ENCODE measurements around the gene SYNPO. TPM values are rescaled to one million over a fixed set of nuclear protein-coding genes. Genes with fewer than 3 reads are reported as not detected.

The SYNPO gene
- polyA plus RNA-seq, 1 donor (not counting 4 experiments of a cell fraction or from before 2014, with no cell fraction given): 6.0 TPM

DNA sequence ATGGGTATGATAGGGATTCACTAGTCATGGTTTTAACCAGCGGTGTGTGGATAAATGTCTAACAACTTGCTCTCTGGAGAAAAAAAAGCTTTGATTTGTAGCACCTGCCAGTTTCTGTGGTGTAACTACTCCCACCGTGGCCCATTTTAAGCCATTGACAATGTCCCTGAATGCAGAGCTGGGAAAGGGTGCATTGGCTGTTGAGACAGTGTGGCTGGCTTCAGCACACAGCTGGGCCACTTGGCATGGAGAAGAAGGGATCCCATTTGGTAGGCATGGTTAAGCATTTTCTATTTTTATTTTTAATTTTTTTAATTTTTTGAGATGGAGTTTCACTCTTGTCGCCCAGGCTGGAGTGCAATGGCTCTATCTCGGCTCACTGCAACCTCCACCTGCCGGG is 31.5 kb upstream of the SYNPO start:
- no peak for DNase-seq (ENCODE audit: low read depth, low spot score)
- dilution Hi-C loops (cut with MboI; ENCODE audit: extremely low pct_ligation_motif_present, low sequenced_read_pairs): no loop called here
- no peaks in the 10 kb centered on the region for H3K36me3 ChIP-seq (ENCODE audit: control insufficient read depth in 2 of 2, extremely low read depth in 1 of 2, insufficient read depth in 2 of 2, low read length in 2 of 2)
- TF ChIP-seq, protein P1, sequence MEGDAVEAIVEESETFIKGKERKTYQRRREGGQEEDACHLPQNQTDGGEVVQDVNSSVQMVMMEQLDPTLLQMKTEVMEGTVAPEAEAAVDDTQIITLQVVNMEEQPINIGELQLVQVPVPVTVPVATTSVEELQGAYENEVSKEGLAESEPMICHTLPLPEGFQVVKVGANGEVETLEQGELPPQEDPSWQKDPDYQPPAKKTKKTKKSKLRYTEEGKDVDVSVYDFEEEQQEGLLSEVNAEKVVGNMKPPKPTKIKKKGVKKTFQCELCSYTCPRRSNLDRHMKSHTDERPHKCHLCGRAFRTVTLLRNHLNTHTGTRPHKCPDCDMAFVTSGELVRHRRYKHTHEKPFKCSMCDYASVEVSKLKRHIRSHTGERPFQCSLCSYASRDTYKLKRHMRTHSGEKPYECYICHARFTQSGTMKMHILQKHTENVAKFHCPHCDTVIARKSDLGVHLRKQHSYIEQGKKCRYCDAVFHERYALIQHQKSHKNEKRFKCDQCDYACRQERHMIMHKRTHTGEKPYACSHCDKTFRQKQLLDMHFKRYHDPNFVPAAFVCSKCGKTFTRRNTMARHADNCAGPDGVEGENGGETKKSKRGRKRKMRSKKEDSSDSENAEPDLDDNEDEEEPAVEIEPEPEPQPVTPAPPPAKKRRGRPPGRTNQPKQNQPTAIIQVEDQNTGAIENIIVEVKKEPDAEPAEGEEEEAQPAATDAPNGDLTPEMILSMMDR (optimal IDR thresholded peaks at IDR 0.05 in 1 of 3, IDR thresholded peaks at IDR 0.05 in 1 of 3, conservative IDR thresholded peaks at IDR 0.05 in 1 of 3; ENCODE audit: extremely low read depth in 1 of 3, insufficient read depth in 2 of 3, low read length in 3 of 3): no peak
- no peak for TF ChIP-seq EZH2 (IDR thresholded peaks at IDR 0.05; ENCODE audit: low read length)
- FAIRE-seq: no peak
- no peak overlapping the region for H3K4me3 ChIP-seq (ENCODE audit: control insufficient read depth in 2 of 3, extremely low read depth in 1 of 3, insufficient read depth in 2 of 3, low read depth in 1 of 3, low read length in 3 of 3)
- H3K9ac ChIP-seq (ENCODE audit: control insufficient read depth, extremely low read depth, insufficient read depth, low read length): no peak overlapping the region
- H3K4me1 ChIP-seq (ENCODE audit: control insufficient read depth, extremely low read depth, insufficient read depth, low read length): peaks cover 6% of the 10 kb centered on the region
- H3K4me2 ChIP-seq (ENCODE audit: control insufficient read depth, extremely low read depth, insufficient read depth, low read depth, low read length): no peak overlapping the region
- H2AFZ ChIP-seq (ENCODE audit: control insufficient read depth, low read length): no peak overlapping the region
- H4K20me1 ChIP-seq (ENCODE audit: control insufficient read depth, extremely low read depth, insufficient read depth, low read length): no peaks in the 10 kb centered on the region
- H3K27ac ChIP-seq (ENCODE audit: control insufficient read depth, insufficient read depth, low read length): no peak overlapping the region
- H3K79me2 ChIP-seq (ENCODE audit: control insufficient read depth, insufficient read depth, low read length): no peaks in the 10 kb centered on the region
- no peaks in the 10 kb centered on the region for H3K9me3 ChIP-seq (ENCODE audit: control insufficient read depth, low read depth, low read length)
- no peaks in the 10 kb centered on the region for H3K27me3 ChIP-seq (ENCODE audit: control insufficient read depth, extremely low read depth, insufficient read depth, low read length)
- no peaks in the 10 kb centered on the region for H3K9me1 ChIP-seq (ENCODE audit: control insufficient read depth, extremely low read depth, insufficient read depth, low read length)

DNA sequence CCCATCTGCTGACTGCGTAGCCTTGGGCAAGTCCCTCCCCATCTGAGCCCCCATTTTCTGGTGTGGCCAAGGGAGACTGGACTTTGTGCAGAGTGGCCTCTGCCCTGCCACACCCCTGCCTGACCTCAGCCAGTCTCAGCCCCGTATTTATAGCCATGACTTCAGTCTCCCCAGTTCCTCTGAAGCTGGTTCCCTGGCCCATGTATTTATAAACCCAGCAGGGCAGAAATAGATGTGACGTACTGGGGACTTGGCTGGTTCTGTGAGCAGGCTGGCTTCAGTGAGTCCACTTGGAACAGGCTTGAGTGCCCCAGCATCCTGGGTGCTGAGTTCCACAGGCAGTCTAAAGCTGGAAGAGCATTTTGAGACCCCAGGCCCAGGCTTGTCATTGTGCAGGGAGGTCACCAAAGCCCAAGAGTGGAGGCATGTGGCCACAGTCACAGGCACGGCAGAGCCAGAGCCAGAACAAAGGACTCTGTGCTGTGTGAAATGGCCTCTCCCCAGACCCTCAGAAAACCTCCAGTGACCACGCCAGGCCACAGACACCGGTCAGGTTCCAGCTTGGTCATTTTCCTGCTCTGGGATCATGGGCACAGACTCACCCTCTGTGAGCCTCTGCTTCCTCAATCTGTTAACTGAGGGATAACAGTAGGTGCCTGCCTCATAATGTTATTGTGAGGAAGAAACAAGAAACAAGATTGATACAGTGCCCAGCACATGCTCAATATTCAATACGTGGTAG is 30.4 kb upstream of the SYNPO start:
- no peak for DNase-seq (ENCODE audit: low read depth, low spot score)
- Histone ChIP-seq H3K9ac (ENCODE audit: control insufficient read depth, extremely low read depth, insufficient read depth, low read length) (no peak overlapping the region), H3K9me1 (ENCODE audit: control insufficient read depth, extremely low read depth, insufficient read depth, low read length) (no peaks in the 10 kb centered on the region), H3K27ac (ENCODE audit: control insufficient read depth, insufficient read depth, low read length) (no peak overlapping the region), H3K79me2 (ENCODE audit: control insufficient read depth, insufficient read depth, low read length) (no peaks in the 10 kb centered on the region), H3K4me2 (ENCODE audit: control insufficient read depth, extremely low read depth, insufficient read depth, low read depth, low read length) (no peak overlapping the region), H4K20me1 (ENCODE audit: control insufficient read depth, extremely low read depth, insufficient read depth, low read length) (no peaks in the 10 kb centered on the region), H2AFZ (ENCODE audit: control insufficient read depth, low read length) (no peak overlapping the region), H3K27me3 (ENCODE audit: control insufficient read depth, extremely low read depth, insufficient read depth, low read length) (peaks cover 4% of the 10 kb centered on the region), H3K4me3 (ENCODE audit: control insufficient read depth in 2 of 3, extremely low read depth in 1 of 3, insufficient read depth in 2 of 3, low read depth in 1 of 3, low read length in 3 of 3) (no peak overlapping the region), H3K36me3 (ENCODE audit: control insufficient read depth in 2 of 2, extremely low read depth in 1 of 2, insufficient read depth in 2 of 2, low read length in 2 of 2) (no peaks in the 10 kb centered on the region), H3K9me3 (ENCODE audit: control insufficient read depth, low read depth, low read length) (no peaks in the 10 kb centered on the region), H3K4me1 (ENCODE audit: control insufficient read depth, extremely low read depth, insufficient read depth, low read length) (peaks cover 10% of the 10 kb centered on the region)
- dilution Hi-C loops (cut with MboI; ENCODE audit: extremely low pct_ligation_motif_present, low sequenced_read_pairs): no loop called here
- TF ChIP-seq EZH2 (IDR thresholded peaks at IDR 0.05; ENCODE audit: low read length): no peak
- FAIRE-seq: no peak

DNA sequence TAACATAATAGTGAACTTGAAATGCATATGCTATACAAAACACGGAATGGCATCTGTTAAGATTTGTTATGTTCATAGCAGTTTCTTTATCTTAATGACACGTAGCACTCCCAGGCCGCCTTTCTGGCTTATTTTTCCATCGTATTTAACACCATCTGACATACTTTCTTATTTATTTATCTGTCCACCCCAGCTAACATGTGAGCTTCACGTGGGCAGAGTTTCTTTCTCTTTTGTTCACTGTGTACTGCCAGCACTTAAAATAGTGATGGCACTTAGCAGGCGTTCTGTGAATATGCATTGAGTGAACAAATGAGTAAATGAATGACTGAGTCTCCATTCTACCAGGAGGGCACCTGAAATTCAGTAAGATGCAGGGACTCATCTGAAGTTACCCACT is 29.4 kb upstream of the SYNPO start:
- DNase-seq (ENCODE audit: low read depth, low spot score): no peak
- Histone ChIP-seq H3K79me2 (ENCODE audit: control insufficient read depth, insufficient read depth, low read length) (no peaks in the 10 kb centered on the region), H3K4me1 (ENCODE audit: control insufficient read depth, extremely low read depth, insufficient read depth, low read length) (peaks cover 18% of the 10 kb centered on the region), H3K9me3 (ENCODE audit: control insufficient read depth, low read depth, low read length) (no peaks in the 10 kb centered on the region), H4K20me1 (ENCODE audit: control insufficient read depth, extremely low read depth, insufficient read depth, low read length) (no peaks in the 10 kb centered on the region), H2AFZ (ENCODE audit: control insufficient read depth, low read length) (no peak overlapping the region), H3K36me3 (ENCODE audit: control insufficient read depth in 2 of 2, extremely low read depth in 1 of 2, insufficient read depth in 2 of 2, low read length in 2 of 2) (no peaks in the 10 kb centered on the region), H3K9me1 (ENCODE audit: control insufficient read depth, extremely low read depth, insufficient read depth, low read length) (no peaks in the 10 kb centered on the region), H3K27ac (ENCODE audit: control insufficient read depth, insufficient read depth, low read length) (no peak overlapping the region), H3K9ac (ENCODE audit: control insufficient read depth, extremely low read depth, insufficient read depth, low read length) (no peak overlapping the region), H3K27me3 (ENCODE audit: control insufficient read depth, extremely low read depth, insufficient read depth, low read length) (peaks cover 8% of the 10 kb centered on the region), H3K4me2 (ENCODE audit: control insufficient read depth, extremely low read depth, insufficient read depth, low read depth, low read length) (no peak overlapping the region), H3K4me3 (ENCODE audit: control insufficient read depth in 2 of 3, extremely low read depth in 1 of 3, insufficient read depth in 2 of 3, low read depth in 1 of 3, low read length in 3 of 3) (no peak overlapping the region)
- TF ChIP-seq, protein P1 (optimal IDR thresholded peaks at IDR 0.05 in 1 of 3, IDR thresholded peaks at IDR 0.05 in 1 of 3, conservative IDR thresholded peaks at IDR 0.05 in 1 of 3; ENCODE audit: extremely low read depth in 1 of 3, insufficient read depth in 2 of 3, low read length in 3 of 3): no peak
- TF ChIP-seq EZH2 (IDR thresholded peaks at IDR 0.05; ENCODE audit: low read length): no peak
- FAIRE-seq: no peak
- dilution Hi-C loops (cut with MboI; ENCODE audit: extremely low pct_ligation_motif_present, low sequenced_read_pairs): no loop called here
